Heart left ventricle (tissue), 16 donors: ENCODE data around the gene OR10H3. TPM values are rescaled to one million over a fixed set of nuclear protein-coding genes. Genes with fewer than 3 reads are reported as not detected.
A peak's percentile ranks its signal among the peaks of the same experiment; 100 is the strongest.

ENCODE experiments used
- ATAC-seq, 4 donors: fragments of 200-7000 bp; cut with Tn5 transposase; one replicate each; pipeline ENCODE4 v1.9.1; 2020 to 2022; ENCODE audit warnings: moderate library complexity in 4 of 4, mild to moderate bottlenecking in 3 of 4, moderate number of reproducible peaks in 1 of 4
- DNase-seq, 5 donors: peaks; one replicate each; pipeline ENCODE4 v3.0.0-alpha.2; 2020
- H3K27ac ChIP-seq, 12 donors: fragments of 200-600 bp; sonication (generic) in 4 of 12; one replicate each; pipeline versions ENCODE4 v1.5.0 to v1.8.0; 2016 to 2022; ENCODE audit warnings: mild to moderate bottlenecking in 2 of 12
- H3K27me3 ChIP-seq, 9 donors: fragments of 200-600 bp; sonication (generic) in 2 of 9; one replicate each; pipeline versions ENCODE4 v1.5.1 to v1.8.0; 2016 to 2022; ENCODE audit warnings: mild to moderate bottlenecking in 3 of 9
- H3K36me3 ChIP-seq, 9 donors: fragments of 200-600 bp; sonication (generic) in 2 of 9; one replicate each; pipeline versions ENCODE4 v1.5.0 to v1.8.0; 2018 to 2022; ENCODE audit warnings: mild to moderate bottlenecking in 2 of 9
- H3K4me1 ChIP-seq, 12 donors: fragments of 200-600 bp; sonication (generic) in 4 of 12; one replicate each; pipeline versions ENCODE4 v1.5.0 to v1.8.0; 2016 to 2022; ENCODE audit warnings: mild to moderate bottlenecking in 3 of 12
- H3K4me3 ChIP-seq, 12 donors: fragments of 200-600 bp; sonication (generic) in 4 of 12; one replicate each; pipeline versions ENCODE4 v1.5.0 to v1.8.0; 2017 to 2022; ENCODE audit warnings: mild to moderate bottlenecking in 9 of 12, moderate library complexity in 4 of 12
- H3K9me3 ChIP-seq, 12 donors: fragments of 200-600 bp; sonication (generic) in 4 of 12; one replicate each; pipeline versions ENCODE4 v1.5.0 to v1.8.0; 2016 to 2022; ENCODE audit warnings: mild to moderate bottlenecking in 1 of 12
- POLR2A ChIP-seq, 2 donors: fragments of 450-650 bp; IDR thresholded peaks; one replicate each; pipeline ENCODE4 v1.6.1; 2017; ENCODE audit warnings: antibody characterized with exemption in 2 of 2, mild to moderate bottlenecking in 2 of 2, moderate library complexity in 2 of 2
- WGBS, 4 donors: extraction: QIAGEN DNeasy Blood & Tissue Kit in 2 of 4; methylation state at CpG; one replicate each; pipeline versions ENCODE4 v1.1.5 to v1.1.7; 2013 to 2018; 5-methylcytosine and 5-hydroxymethylcytosine counted together
- intact Hi-C, 10 donors: fragments of 100-400 bp; cut with DNase I; formaldehyde crosslinking; loops; one replicate each; pipeline versions ENCODE4 v1.11.1 to v1.14.2; 2022
- polyA plus RNA-seq, 2 donors: library from polyadenylated mRNA; stranded (reverse); fragments of 200-250 nt; gene quantifications; one replicate each; pipeline ENCODE4 v1.2.3, GENCODE V29; 2013
- total RNA-seq, 9 donors: library from RNA; depleted of rRNA in 2 of 9; stranded (reverse); fragments of >200 nt in 2 of 9; fragmentation: NEBNext Ultra II Directional in 3 of 9; extraction: Animal tissue kit (Norgen Biotek cat#: 25700) in 3 of 9; gene quantifications; one replicate each; pipeline versions ENCODE4 v1.1.0 to v1.2.4, GENCODE V29; 2016 to 2023
- TF ChIP-seq, protein P1 (sequence below), 12 donors: fragments of 200-600 bp; sonication (generic) in 4 of 12; IDR thresholded peaks; one replicate each; pipeline versions ENCODE4 v1.5.0 to v1.8.0; 2018 to 2022; ENCODE audit warnings: antibody characterized with exemption in 12 of 12, mild to moderate bottlenecking in 5 of 12
- donor health status: ischemic (EF 13 %, LVEDD 7.1; RV severe dilation, severe dysfunction).
- donor health status: healthy with polysubstance abuse.
- donor health status: DM: no; HTN: yes; CAD: no.
- donor health status: DM: no; HTN: no; CAD: no.
- donor health status: ischemic (EF 25% LVEDD 6.9; RV normal size, moderate dysfunction).
- donor health status: ischemic (EF 25% LVEDD 5.7; RV mildly dilated, moderate dysfunction).
- donor health status: healthy.
- donor health status: DM: yes; HTN: yes; CAD: no.
- donor health status: ischemic (EF 35%, LVEDD 5.7; RV mildly dilated, moderate dysfunction).
- donor health status: nonischemic (EF 11% LVEDD 7.7; RV severe dilation, severe dysfunction).
- donor health status: DM: yes; HTN: yes; CAD: no.
- donor health status: PGD.
- donor health status: ischemic (EF 29% LVEDD 5.4; RV normal size, mild dysfunction).
- donor health status: nonischemic (EF 23%, LVEDD 6.1; RV moderate dilation, normal function).

Gene OR10H3
- total and polyA plus RNA-seq, 11 donors: not detected

DNA sequence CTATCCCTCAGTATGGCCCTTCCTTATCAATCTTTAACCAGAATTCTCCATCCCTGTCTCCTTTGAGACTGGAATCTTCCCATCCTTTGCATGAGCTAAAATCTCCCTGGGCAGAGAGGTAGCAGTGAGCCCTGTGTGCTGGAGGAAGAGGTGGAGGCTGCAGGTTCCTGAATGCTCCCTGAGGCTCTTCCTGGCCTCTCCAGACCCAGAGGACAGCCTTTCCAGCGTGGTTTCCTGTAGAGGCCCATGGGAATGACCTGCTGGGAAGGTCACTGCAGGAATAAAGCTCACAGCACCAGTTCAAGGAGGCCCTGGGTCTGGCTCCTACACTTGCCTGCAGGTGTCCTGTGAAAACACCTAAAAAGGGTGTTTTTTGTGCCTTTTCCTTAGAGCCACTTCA, 5.4 kb upstream of the OR10H3 start:
- no peak overlapping the region for H3K4me3 ChIP-seq
- peak overlapping the region in 5 of 12 donors; percentile 11 to 34 (median 33) for H3K27ac ChIP-seq
- H3K36me3 ChIP-seq: no peaks in the 10 kb centered on the region
- peaks cover 0 to 7% (median 0%) of the 10 kb centered on the region in 12 donors for H3K4me1 ChIP-seq
- intact Hi-C loops: no loop called here
- peak in 2 of 4 donors; percentile 27 to 82 for ATAC-seq
- no peaks in the 10 kb centered on the region for H3K27me3 ChIP-seq
- TF ChIP-seq, protein P1, sequence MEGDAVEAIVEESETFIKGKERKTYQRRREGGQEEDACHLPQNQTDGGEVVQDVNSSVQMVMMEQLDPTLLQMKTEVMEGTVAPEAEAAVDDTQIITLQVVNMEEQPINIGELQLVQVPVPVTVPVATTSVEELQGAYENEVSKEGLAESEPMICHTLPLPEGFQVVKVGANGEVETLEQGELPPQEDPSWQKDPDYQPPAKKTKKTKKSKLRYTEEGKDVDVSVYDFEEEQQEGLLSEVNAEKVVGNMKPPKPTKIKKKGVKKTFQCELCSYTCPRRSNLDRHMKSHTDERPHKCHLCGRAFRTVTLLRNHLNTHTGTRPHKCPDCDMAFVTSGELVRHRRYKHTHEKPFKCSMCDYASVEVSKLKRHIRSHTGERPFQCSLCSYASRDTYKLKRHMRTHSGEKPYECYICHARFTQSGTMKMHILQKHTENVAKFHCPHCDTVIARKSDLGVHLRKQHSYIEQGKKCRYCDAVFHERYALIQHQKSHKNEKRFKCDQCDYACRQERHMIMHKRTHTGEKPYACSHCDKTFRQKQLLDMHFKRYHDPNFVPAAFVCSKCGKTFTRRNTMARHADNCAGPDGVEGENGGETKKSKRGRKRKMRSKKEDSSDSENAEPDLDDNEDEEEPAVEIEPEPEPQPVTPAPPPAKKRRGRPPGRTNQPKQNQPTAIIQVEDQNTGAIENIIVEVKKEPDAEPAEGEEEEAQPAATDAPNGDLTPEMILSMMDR (IDR thresholded peaks at IDR 0.05): no peak
- no peak for TF ChIP-seq POLR2A (IDR thresholded peaks at IDR 0.05)
- DNase-seq: peak in 1 of 5 donors; percentile 24
- 0 to 11% (median 5%) methylated on average over 1 of the region's 1 CpG for WGBS, 4 donors
- H3K9me3 ChIP-seq: peaks cover 0 to 13% (median 0%) of the 10 kb centered on the region in 12 donors

DNA sequence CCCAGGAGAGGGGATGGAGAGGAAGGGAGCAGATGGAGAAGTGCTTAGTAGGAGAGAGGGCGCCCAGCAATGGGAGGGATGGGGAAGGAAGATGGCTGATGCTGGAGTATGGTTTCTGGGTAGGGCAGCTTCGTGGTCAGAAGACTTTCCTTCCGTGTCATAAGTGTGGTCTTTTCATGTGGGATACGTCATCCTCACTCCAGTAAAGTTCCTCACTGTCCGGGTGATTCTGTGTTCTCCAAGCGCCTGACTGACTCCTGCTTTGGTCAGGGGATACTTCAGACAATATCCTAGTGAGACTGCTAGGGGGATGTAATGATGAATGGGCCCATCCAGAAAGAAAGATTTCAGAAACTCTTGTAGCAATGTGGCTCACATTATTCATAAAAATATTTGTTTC, 3.9 kb upstream of the OR10H3 start:
- Histone ChIP-seq H3K4me1 (peaks cover 0 to 7% (median 0%) of the 10 kb centered on the region in 12 donors), H3K4me3 (no peak overlapping the region), H3K27me3 (no peaks in the 10 kb centered on the region), H3K27ac (no peak overlapping the region), H3K9me3 (peaks cover 0 to 13% (median 0%) of the 10 kb centered on the region in 12 donors), H3K36me3 (no peaks in the 10 kb centered on the region)
- intact Hi-C loops: no loop called here
- TF ChIP-seq, protein P1 (IDR thresholded peaks at IDR 0.05): no peak
- TF ChIP-seq POLR2A (IDR thresholded peaks at IDR 0.05): no peak
- WGBS, 4 donors: 60 to 75% (median 67%) methylated on average over 6 of the region's 6 CpGs
- no peak for DNase-seq
- no peak for ATAC-seq

DNA sequence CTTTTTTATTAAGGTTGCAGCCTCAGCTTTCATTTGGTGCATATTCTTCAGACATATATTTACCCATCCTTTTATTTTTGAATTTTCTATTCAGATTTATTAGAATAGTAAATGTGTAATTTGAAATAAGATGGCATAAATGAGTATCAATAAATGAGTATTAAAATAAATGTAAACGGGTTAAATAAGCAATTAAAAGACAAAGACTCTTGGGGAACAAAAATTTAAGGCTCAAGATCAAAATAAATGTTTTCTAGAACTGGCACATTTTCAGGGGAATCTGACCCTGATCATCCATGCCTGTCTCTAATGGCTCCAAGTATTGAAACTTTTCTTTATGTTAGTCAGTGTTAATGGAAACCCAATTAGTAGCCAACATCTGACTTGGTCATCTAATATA, 3.0 kb downstream of the OR10H3 start:
- Histone ChIP-seq H3K4me3 (no peak overlapping the region), H3K27me3 (peaks cover 0 to 13% (median 0%) of the 10 kb centered on the region in 9 donors), H3K4me1 (no peaks in the 10 kb centered on the region), H3K36me3 (no peaks in the 10 kb centered on the region), H3K27ac (no peak overlapping the region), H3K9me3 (peaks cover 0 to 23% (median 15%) of the 10 kb centered on the region in 12 donors)
- 57 to 67% (median 63%) methylated on average over 1 of the region's 1 CpG for WGBS, 4 donors
- ATAC-seq: no peak
- intact Hi-C loops: no loop called here
- TF ChIP-seq, protein P1 (IDR thresholded peaks at IDR 0.05): no peak
- no peak for TF ChIP-seq POLR2A (IDR thresholded peaks at IDR 0.05)
- no peak for DNase-seq

DNA sequence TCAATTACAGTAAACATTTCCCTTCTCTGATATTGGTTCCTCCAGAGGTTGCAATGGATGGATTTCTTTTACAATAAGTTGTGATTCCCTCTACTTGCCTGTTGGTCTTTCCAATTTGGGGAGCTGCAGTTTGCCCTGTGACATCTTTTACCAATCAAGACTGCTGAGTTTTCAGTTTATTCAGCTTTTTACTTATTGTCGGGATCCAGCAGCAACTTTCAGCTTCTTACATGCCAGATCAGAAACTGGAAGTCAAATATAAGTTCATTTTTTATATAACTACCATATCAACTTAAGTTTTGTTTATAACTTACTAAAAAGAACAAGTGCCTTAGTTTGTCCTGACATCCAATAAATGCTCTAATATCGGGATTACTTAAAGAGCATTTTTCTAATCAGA, 10.5 kb downstream of the OR10H3 start:
- Histone ChIP-seq H3K4me3 (no peak overlapping the region), H3K27ac (no peak overlapping the region), H3K9me3 (peaks cover 0 to 4% (median 0%) of the 10 kb centered on the region in 12 donors), H3K27me3 (peaks cover 0 to 38% (median 0%) of the 10 kb centered on the region in 9 donors), H3K4me1 (no peaks in the 10 kb centered on the region), H3K36me3 (no peaks in the 10 kb centered on the region)
- intact Hi-C loops: no loop called here
- ATAC-seq (no peak), DNase-seq (no peak)
- WGBS, 4 donors: 71 to 91% (median 81%) methylated on average over 2 of the region's 2 CpGs
- TF ChIP-seq POLR2A (IDR thresholded peaks at IDR 0.05): no peak
- TF ChIP-seq, protein P1 (IDR thresholded peaks at IDR 0.05): no peak
